T follicular helper cell (primary cell): ENCODE results near the gene SPI1.
A peak's percentile ranks its signal among the peaks of the same experiment; 100 is the strongest.

Experiments used
- DNase-seq: peaks from one replicate; pipeline ENCODE4 v3.0.0-alpha.2; 2020; ENCODE audit warnings: low read depth
- total RNA-seq, 2 experiments: gene quantifications; one replicate each; lab custom pipeline; 2026; lab: John Stamatoyannopoulos, UW

SPI1 gene
- 0 reads per million in 2 experiments for total RNA-seq

DNA sequence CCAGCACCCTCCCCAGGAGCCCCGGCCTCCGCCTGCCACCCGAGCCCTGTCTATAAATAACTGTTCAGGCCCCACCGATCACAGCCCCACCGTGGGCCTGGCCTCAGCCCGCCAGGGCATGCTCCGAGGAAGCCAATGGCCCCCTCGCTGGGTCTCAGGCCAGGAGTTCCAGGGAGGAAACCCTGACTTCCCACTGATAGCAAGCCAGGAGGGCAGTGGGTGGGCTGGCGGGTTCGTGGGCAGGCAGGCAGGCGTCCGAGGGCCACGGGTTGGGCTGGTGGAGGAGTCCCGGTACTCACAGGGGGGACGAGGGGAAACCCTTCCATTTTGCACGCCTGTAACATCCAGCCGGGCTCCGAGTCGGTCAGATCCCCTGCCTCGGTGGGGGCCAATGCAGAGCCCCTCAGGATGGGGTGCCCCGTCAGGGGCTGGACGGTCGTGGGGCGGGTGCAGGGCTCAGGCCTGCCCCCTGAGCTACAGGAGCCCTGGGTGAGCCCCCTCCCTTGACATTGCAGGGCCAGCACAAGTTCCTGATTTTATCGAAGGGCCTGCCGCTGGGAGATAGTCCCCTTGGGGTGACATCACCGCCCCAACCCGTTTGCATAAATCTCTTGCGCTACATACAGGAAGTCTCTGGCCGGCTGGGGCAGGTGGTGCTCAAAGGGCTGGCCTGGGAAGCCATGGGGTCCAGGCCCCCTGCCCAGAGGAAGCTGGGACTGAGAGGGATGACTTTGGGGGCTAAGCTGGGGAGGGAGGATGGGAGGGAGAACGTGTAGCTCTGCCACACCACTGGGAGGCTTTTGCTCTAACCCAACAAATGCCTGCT, at the start of gene SPI1:
TSS of gene SPI1 (minus strand) at position 538 of the 826 bp plus-strand sequence. CDS start at position 344, 194 bp downstream.
- DNase-seq: no peak

DNA sequence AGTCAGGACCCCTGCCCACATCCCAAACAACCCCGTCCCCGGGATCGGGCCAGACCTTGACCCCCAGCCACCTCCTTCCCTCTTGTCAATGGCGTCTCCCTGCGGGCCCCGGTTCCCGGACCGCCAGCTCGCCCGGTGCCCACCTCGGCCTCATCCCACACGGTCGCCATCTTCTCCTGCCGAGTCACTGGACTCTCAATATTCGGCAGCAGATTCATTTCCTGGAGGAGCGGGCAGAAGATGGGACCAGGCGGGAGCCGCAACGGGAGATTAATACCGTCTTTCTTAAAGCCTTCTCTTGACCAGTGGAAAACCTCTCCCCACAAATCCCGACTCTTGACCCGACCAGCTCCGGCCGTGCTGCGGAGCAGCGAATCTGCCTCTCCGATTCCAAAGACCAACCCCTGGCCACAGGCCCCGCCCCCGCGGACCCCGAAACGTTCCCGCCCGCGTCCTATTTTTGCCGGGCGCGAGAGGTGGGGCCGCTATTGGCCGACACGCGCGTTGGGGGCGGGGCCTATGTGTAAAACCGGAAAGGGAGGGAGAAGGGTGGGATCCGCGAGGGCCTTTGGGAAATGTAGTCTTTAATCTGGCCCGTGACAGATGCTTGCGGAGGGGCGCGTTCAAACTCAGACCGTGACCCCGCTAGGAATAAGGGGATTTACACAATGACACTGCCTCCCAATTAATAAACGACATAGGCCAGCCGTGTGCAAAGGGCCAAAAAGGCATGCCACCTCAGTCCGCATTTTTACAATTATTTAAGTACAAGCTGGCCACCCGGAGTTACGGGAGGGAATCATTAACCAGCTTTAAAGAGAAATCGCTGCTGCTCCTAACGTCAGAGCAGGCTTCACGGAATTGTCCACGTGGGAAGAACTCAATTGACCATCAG, 48.0 kb upstream of the SPI1 start, which contains the start of gene PSMC3:
TSS of gene PSMC3 (minus strand) at position 378 of the 895 bp plus-strand sequence. CDS start at position 218, 160 bp downstream.
- DNase-seq: peak; percentile 95

DNA sequence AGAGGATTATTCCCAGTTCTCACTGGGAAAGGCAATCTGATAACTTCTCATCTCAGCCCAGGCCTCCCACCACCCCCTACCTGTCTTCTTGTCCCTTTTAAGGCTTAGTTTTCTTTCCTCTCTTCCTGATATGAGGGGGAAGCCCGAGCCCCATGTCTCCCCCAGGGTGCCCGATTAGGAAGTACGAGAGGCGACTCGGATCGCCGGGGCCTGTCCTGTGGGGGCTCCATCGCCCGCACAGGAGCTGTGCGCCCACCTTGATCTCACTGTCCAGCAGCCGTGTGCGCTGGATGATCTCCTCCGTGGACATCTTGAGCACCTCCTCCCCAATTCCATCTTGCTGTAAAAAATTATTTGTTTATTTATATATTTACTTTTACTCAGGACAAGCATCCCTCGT, 47.3 kb upstream of the SPI1 start:
- DNase-seq: no peak

GRCh38 chr11:47418454-47419259, 40.3 kb upstream of the SPI1 start:
- no peak for DNase-seq

- no peak for DNase-seq
Observed at GRCh38 chr11:47417712-47418111, 39.4 kb upstream of the SPI1 start.

- no peak for DNase-seq
Observed at GRCh38 chr11:47415949-47416472, 37.7 kb upstream of the SPI1 start.

GRCh38 chr11:47415091-47415854, 36.9 kb upstream of the SPI1 start:
- no peak for DNase-seq

GRCh38 chr11:47414685-47415070, 36.3 kb upstream of the SPI1 start:
- DNase-seq: no peak

DNA sequence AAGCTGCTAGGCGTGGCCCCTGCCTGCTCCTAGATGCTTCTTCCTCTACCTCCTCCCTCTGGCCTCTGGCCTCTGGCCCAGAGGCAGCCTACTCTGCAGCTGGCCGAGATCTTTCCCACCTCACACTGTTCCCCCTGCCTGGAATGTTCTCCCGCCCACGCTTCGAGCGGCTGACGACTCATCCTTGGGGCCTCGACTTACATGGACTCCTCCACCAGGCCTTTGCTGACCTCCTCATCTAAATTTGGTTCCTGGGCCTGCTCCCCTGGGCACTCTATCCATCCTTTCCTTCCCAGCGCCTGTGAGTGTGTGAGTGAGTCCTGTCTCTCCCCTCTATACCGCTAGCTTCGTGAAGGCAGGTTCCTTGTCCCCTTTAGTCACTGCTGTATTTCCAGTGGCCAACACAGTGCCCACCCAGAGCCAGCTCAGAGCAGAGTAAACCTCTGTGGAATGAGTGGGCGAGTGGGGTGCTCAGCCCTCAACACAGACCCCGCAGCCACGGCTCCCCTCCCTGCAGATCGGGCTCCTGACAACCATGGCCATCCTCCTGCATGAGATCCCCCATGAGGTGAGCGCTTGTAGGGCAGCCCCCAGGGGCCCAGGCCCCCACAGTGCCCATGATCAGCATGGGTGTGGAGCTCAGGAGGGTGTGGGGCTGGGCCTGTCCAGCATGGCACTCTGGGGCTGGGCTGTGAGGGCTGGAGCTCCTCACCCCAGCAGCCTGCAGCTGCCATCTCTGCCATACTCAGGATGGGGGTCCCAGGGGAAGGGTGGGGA, 35.7 kb upstream of the SPI1 start:
- DNase-seq: no peak

DNA sequence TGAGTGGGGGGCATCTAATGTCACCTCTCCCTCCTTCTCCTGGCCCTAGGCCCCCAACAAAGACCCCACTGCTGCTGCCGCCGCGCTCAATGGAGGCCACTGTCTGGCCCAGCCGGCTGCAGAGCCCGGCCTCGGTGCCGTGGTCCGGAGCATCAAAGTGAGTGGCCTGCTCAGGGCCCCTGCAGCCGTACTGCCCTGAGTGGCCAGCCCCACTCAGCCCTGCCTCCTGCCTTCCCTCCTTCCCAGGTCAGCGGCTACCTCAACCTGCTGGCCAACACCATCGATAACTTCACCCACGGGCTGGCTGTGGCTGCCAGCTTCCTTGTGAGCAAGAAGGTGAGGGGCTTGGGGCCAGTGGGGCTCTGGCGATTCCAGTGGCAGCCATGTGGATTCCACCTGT, 35.0 kb upstream of the SPI1 start:
- no peak for DNase-seq

- no peak for DNase-seq
Observed at GRCh38 chr11:47411884-47412746, 33.8 kb upstream of the SPI1 start.

- DNase-seq: no peak
Observed at GRCh38 chr11:47410370-47411264, 32.3 kb upstream of the SPI1 start.

DNA sequence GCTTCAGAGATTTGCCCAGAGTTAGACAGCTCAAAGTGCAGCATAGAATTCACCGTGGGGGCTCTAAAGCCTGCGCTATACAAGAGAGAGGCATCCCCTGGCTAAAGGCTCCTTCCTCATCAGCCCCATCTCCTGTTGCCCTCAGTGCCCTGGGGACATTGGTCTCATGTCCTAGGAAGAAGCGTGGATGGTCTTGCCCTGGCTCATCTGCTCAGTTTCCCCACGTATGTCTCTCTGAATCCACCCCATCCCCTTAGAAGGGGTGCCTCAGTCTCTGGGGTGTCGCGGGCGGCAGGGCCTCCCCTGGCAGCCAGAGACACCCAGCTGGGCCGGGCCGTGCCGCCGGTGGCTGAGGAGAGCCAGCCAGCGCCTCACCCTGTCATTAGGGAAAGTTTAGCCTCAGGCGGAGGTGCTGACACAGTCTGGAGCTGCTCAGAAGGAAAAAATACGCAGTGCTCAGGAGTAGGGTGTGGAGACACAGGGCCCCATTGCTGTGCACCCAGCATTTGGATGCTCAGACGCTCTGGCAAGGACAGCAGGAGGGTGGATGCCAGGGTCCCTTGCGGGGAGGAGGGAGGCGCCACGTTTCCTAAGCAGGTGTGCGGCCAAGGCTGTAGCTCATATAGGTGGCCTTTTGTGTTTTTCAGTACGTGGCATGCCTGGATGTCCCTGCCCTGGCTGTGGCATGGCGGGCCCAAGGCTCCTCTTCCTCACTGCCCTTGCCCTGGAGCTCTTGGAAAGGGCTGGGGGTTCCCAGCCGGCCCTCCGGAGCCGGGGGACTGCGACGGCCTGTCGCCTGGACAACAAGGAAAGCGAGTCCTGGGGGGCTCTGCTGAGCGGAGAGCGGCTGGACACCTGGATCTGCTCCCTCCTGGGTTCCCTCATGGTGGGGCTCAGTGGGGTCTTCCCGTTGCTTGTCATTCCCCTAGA, 31.4 kb upstream of the SPI1 start:
- DNase-seq: no peak

DNA sequence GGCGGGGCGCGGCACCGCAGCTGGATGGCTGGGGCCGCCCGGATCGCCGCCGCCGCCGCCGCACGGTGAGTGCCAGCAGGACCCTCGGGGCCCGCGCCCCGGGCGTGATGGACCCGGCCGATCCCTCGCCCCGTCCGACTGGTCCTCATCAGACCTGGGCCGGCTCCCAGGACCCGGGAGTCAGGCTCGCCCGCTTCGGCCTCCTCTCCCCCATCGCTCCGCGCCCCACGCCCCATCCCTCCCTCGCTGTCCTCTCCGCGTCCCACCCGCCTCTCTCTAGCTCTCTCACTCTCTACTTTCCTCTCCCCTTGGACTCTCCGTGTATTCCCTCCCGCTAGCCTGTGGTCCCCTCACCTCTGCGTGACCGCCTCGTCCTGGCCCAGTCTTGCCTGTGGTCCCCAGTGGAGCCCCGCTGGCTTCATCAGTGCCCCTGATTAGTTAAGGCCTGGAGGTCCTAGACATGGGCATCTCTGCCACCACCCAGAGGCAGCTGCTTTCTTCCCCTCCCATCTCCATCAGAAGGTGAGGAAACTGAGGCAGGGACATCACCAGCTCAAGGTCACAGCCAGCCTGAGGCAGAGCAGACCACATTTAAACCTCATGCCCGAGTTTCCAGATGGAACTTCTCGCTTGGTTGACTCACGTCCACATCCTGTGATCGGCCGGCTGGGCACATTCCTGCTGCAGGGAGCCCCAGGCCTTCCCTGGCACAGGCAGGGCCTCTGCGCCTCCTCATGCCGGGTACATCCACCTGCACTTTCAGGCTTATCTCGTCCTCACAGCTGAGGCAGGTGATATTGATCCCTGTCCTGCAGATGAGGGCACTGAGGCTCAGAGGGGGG, 30.5 kb upstream of the SPI1 start:
- DNase-seq: no peak

GRCh38 chr11:47407746-47408590, 29.6 kb upstream of the SPI1 start, which contains the start of gene SLC39A13:
SLC39A13 (plus strand) TSS chr11:47408590; CDS start chr11:47410095, 1,505 bp downstream.
- peak; percentile 81 for DNase-seq
